ENCODE data around the gene DCTPP1.

DCTPP1 gene

DNA sequence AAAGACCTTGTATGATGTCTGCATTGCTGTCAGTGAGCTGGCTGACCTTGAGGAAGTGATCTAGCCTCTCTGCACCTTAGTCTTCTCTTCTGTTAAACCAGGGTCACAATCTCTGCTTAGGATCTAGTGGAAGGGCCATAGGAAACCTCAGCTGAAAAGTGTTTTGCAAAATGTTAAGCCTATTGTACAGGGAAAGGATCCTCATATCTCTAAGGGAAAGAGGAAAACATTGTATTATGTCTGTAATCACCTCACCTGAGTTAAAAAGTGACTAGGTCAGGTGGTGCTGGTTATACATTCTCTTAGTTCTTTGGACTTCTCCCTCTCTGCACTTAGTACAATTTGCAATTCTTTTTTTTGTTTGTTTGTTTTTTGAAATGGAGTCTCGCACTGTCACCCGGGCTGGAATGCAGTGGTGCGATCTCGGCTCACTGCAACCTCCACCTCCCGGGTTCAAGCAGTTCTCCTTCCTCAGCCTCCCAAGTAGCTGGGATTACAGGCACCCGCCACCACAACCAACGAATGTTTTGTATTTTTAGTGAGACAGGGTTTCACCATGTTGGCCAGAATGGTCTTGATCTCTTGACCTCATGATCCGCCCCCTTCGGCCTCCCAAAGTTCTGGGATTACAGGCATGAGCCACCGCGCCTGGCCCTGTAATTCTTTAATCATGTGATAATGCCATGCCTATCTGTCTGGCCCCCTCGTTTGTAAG lies 17.8 kb upstream of the DCTPP1 start:
- no peak for DNase-seq (ENCODE audit: low read depth in 4 of 4, low spot score in 1 of 4)

DNA sequence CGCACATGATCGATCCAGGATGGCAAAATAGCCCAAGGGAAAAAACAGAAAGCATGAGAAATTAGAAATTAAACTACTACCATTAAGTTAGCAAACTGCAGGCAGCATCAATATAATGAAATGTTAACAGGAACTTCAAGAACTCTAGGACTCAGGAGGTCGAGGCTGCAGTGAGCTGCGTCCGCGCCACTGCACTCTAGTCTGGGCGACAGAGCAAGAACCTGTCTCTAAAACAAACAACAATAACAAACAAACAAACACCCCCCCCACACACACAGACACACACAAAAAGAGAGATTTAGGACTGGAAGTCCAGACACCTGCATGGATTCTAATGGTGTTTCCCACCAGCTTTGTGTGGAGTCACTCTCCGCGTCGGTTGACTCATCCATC lies 16.4 kb upstream of the DCTPP1 start:
- no peak for DNase-seq (ENCODE audit: low read depth in 4 of 4, low spot score in 1 of 4)

DNA sequence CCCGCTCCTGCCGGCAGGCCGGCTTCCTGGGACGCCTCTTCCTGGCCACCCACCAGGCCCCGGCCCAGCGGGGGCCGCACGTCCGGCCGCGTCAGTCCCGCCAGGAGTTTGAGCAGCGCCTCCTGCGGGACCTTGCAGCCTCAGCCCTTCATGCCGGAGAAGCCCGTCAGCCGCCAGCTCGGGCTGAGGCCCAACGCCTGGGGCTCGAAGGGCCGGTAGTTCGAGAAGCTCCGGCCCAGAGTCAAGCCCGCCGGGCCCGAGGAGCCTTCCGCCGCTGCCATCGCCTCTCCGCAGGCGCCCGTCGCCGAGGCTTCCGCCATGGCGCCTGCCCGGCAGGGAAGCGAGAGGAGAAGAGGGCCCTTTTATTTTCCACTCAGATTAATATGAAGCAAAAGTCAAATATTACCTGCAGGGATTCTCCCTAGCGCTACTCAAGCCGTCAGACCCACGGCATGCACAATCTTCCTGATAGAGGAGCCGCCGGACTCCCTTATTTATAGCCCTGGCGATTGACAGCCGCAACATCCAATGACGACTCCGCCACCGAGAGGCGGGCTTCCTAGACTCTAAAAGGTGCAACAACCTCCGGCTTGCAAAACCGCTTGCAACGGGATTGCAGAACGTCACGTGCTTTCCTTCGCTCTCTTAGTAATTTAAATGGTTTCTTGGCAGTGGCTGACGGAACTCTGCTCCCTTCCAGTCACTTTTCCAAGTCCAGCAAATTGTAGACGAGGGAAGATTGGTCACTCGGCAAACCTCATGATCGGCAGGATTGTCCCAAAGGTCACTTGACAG lies 15.8 kb upstream of the DCTPP1 start, which contains the start of gene SEPHS2:
TSS of gene SEPHS2 (minus strand) at position 467 of the 795 bp plus-strand sequence. CDS start at position 320, 147 bp downstream.
- peak; percentile 73 to 93 (median 92) for DNase-seq (ENCODE audit: low read depth in 4 of 4, low spot score in 1 of 4)

DNA sequence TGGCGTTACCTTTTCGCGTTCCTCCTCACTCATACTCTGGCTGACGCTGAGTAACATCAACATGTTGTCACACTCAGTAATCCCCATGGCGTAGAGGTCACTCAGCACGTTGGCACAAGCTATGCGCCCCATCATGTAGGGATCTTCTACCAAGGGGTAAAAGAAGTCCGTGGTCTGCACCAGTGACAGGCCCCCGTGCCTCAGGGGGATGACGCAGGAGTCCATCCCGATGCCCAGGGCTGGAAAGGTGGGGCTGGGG lies 15.2 kb upstream of the DCTPP1 start:
- DNase-seq (ENCODE audit: low read depth in 4 of 4, low spot score in 1 of 4) = no peak

DNA sequence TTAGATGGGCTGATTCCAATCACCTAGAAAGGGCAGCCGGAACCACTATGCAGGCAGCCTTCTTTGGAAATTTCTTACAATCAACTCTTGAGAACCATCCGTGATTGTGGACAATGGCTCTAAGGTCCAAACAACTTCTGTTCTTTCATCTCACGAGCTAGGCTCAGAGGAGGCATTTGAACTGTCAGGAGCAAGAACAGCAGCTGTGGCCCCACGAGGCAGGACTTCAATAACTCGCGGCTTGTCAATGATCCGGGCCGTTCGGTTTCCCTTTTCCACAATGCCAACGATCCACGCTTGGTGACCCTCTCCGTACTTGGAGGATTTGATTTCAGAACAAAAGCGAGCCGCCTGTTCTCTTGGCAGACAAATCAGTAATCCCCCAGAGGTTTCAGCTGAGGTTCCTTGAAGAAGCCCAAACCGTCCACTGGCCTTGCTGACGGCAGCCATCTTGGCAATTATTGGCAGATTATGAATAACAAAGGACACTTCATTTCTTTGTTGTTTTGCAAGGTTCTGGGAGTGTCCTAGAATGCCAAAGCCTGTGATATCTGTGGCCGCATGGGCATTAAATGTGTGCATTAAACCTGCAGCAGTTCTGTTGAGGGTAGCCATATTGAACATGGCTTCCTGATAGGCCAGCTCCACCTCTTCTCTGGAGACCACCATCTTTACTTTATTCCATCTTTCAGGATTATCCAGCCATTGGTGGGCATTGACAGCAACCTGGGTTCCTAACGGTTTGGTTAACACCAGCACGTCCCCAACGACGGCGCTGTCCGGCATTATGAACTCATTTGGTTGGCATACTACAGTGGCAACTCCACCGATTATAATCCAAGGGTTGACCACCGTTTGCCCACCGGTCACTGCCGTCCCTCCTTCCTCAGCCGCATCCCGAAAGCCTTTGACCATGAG lies 14.7 kb upstream of the DCTPP1 start:
- DNase-seq (ENCODE audit: low read depth in 4 of 4, low spot score in 1 of 4) = no peak

DNA sequence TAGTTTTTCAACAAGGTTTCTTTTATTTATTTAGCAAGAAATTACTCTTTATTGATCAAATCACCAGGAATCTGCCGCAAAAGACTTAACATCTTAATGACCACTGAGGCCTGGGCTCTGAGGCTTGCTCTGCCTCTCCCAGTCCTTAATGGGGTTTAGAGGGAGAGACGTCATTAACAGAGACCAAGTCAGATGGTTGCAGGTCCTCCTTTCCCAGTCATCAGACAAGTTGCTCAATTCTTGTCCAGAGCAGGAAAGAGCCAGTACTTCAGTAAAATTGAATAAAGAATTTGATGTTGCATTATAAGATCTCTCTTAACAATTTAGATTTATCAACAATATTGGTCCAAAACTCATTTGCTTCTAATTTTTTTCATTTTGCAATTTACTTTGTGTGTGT lies 13.8 kb upstream of the DCTPP1 start:
- no peak for DNase-seq (ENCODE audit: low read depth in 4 of 4, low spot score in 1 of 4)

DNA sequence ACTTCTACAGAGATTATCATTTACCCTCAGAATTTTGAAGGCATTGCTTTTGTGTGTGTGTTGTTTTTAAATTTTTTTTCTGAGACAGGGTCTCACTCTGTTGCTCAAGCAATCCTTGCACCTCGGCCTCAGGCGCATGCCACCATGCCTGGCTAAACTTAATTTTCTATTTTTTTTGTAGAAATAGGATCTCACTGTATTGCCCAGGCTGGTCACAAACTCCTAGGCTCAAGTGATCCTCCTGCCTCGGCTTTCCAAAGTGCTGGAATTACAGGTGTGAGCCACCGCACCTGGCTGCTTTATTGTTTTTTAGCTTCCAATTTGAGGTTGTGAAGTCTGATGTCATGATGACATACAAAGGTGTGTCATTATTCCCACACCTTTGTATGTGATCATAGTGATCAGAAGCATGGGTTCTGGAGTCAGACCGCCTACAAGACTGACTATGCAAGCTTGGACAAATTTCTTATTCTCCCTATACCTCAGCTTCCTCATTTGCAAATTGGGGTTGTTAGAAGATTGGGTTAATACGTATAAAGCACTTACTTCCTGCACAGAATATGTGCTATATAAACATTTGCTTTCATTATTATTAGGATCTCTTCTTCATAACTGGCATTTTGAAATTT lies 10.0 kb upstream of the DCTPP1 start:
- no peak for DNase-seq (ENCODE audit: low read depth in 4 of 4, low spot score in 1 of 4)

DNA sequence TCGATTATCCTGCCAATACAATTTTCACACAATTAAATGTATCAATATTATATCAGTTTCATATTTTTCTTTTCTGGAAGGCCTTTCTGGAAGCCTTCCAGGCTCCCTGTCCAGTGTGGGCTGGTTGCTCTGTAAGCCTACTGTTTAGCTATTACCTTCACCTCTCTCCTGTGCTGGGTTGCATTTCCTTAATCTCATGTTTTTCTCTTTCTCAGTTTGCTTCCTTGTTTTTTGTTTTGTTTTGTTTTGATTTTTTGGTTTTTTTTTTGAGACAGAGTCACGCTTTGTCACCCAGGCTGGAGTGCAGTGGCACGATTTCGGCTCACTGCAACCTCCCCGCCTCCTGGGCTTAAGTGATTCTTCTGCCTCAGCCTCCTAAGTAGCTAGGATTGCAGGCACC lies 9.0 kb upstream of the DCTPP1 start:
- no peak for DNase-seq (ENCODE audit: low read depth in 4 of 4, low spot score in 1 of 4)

DNA sequence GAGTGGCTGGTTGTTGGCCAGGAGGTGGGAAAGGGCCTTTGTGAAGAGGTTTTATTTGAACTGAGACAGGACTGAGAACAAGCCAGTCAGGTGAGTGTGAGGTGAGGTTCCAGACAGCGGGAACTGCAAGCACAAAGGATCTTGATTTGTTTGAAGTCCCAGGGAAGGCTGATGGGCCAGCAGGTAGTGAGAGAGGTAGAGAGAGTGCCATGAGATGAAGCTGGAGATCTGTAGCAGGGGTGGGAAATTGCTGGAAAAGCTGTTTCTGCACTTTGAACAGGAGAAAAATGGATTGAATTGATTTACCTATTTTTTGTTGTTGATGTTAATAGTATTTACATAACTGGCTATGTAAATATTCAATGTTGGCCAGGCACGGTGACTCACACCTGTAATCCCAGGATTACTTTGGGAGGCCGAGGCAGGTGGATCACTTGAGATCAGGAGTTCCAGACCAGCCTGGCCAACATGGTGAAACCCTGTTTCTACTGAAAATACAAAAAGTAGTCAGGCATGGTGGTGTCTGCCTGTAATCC lies 7.7 kb upstream of the DCTPP1 start:
- DNase-seq (ENCODE audit: low read depth in 4 of 4, low spot score in 1 of 4) = no peak

DNA sequence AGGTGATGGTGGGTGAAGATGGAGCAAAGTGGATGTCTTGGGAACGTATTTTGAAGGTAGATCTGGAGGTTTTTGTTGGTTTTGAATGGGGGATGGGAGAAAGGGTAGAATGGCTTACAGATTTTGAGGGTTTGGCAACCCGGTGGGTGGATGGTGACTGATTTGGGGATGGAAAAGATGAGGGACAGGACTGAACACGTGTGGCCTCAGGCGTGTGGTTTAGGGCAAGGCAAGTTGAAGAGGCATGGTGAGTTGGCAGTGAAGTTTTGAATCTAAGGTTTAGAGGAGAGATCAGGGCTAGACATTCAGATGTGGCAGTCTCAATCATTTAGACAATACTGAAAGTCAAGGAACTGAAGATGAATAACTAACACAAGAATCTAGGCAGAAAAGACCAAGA lies 5.0 kb upstream of the DCTPP1 start:
- DNase-seq (ENCODE audit: low read depth in 4 of 4, low spot score in 1 of 4) = peak in 1 of 4 experiments; percentile 73

DNA sequence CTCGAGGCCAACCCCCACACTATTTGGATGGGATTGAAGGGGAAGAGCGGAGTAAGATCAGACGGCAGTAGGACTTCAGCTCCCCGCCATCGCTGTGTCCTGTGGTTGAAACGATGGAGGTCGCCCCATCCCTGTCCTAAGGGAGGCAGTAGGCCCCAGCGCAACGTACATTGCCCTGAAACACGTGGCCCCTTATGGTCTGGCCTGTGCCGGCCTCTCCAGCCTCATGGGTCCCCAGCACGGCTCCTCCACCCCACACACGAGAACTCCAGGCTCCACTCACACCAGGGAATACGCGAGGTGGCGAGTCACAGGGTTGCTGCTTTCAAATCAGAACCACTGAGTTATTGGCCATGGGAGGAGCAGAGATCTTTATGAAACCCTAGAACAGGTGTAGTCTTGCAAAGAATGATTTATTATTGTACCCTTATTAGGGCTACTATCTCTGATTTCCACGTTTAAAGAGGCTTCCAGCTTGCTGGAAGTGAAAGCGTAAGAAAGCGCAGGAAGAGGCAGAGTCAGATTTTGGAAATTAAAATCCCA lies 669 bp upstream of the DCTPP1 start:
- no peak for DNase-seq (ENCODE audit: low read depth in 4 of 4, low spot score in 1 of 4)

DNA sequence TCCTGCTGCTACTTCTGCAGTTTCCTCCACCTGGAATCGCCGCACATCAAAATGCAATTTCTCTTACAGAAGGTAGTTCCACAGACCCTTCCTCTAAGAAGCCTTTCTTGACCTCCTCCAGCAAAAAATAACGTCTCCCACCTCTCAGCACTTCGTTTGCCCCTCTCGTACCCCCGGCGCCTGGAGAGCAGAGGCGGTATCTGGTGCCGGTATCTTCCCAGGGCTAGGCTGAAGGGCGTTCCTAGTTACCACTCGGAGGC lies 482 bp downstream of the DCTPP1 start:
- DNase-seq (ENCODE audit: low read depth in 4 of 4, low spot score in 1 of 4) = no peak

DNA sequence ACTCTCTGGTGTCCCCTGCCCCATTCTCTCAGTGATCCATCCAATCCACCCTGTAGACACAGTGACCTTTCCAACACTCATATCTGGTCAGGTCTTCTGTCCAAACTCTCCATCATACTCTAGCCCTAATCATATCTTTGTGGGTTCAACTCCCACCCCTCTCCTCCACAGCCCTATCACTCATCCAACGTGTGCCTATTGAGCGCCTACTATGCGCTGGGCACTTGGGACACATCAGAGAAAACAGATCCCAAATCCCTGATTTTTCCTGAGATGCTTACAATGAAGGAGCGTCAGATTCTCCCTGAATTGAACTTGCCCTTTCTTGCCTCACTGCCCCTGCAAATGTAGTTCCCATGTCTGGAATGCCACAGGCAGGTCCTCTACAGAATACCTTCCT lies 1.8 kb downstream of the DCTPP1 start:
- DNase-seq (ENCODE audit: low read depth in 4 of 4, low spot score in 1 of 4) = no peak

DNA sequence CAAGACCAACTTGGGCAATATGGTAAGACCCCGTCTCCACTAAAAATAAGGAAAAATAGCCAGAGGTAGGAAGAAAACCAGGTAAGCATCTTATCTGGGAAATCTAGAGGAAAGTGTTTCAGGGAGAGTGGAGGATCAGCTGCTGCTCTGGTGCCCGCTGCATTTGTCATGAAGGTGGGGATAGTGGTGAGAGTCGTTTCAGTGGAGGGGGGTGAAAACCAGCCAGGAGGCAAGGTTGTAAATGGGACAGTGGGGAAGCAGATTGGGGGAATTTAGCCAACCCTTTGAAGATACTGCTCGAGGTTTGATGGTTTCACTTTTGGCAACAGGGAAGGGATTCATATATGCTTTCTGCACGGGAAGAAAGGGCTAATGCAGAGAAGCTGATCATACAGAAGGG lies 8.8 kb downstream of the DCTPP1 start:
- DNase-seq (ENCODE audit: low read depth in 4 of 4, low spot score in 1 of 4) = no peak

DNA sequence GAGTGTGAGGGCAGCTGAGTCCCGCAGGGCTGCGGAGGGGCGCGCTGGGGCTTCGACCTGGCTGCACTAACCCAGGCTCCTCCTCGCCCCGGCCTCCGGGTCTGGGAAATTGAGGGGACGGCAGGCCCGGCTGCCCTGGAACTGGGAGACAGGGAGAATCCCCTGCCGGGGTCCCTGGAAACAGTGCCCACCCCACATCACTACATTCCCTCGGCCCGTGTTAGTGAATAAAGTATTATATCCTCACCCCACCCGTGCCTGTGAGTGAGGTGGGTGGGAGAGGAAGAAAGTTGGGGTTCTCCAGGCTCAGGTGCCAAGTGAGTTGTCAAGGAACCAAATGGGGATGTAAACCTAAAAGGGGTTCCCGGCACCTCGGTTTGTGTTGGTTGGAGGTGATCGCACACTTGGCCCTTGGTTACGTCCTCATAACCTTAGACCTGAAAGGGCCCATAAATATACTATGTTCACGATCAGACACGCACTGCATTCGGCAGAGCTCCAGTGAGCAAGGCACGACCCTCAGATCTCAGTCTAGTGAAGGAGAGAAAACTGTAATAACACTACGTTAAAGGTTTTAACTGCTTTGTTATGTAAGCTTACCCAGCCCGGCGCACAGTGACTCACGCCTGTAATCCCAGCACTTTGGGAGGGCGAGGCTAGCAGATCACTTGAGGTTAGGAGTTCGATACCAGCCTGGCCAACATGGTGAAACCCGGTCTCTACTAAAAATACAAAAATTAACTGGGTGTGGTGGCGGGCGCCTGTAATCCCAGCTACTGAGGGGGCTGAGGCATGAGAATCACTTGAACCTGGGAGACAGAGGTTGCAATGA lies 11.3 kb downstream of the DCTPP1 start:
- no peak for DNase-seq (ENCODE audit: low read depth in 4 of 4, low spot score in 1 of 4)

DNA sequence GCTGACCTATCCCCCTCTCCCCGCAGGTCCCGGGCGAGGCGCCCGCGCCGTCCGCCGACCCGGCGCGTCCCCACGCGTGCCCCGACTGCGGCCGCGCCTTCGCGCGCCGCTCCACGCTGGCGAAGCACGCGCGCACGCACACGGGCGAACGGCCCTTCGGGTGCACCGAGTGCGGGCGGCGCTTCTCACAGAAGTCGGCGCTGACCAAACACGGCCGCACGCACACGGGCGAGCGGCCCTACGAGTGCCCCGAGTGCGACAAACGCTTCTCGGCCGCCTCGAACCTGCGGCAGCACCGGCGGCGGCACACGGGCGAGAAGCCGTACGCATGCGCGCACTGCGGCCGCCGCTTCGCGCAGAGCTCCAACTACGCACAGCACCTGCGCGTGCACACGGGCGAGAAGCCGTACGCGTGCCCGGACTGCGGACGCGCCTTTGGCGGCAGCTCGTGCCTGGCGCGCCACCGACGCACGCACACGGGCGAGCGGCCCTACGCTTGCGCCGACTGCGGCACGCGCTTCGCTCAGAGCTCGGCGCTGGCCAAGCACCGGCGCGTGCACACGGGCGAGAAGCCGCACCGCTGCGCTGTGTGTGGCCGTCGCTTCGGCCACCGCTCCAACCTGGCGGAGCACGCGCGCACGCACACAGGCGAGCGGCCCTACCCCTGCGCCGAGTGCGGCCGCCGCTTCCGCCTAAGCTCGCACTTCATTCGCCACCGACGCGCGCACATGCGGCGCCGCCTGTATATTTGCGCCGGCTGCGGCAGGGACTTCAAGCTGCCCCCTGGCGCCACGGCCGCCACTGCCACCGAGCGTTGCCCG lies 12.1 kb downstream of the DCTPP1 start:
- peak in 3 of 4 experiments; percentile 69 to 82 (median 79) for DNase-seq (ENCODE audit: low read depth in 4 of 4, low spot score in 1 of 4)

DNA sequence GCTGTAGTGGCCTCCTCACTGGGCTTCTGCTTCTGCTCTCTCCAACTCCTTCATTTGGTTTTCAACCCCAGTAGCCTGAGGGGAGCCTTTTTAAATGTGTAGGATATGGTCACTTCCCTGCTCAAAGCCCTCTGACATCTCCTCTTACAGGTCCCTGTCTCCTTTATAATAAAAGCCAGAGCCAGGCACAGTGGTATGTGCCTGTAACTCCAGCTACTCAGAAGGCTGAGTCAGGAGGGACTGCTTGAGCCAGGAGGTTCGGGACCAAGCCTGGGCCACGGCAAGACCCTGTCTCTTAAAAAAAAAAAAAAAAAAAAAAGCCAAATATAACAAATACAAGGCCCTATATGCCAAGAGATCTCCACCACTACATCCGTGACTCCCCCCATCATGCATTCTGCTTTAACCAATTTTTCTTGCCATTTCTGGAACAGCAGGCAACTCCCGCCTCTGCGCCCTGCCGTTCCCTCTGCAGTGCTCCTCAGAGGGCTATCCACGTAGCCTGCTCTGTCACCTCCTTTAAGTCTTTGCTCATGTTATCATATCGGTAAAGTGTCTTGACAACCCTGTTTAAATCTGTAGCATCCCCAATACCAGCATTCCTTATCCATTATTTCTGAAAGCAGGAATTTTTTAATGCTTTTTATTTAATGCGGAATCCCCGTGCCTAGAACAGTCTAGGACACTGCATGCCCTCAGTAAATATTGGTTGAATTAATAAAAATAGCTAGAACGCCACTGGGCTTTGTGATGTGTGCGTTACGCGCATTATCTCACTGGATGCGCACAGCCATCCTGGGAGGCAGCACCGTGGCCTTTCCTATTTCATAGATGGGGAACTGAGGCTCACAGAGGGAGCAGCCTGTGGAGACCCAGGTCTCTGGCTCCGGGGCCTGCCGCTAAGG lies 13.0 kb downstream of the DCTPP1 start:
- DNase-seq (ENCODE audit: low read depth in 4 of 4, low spot score in 1 of 4) = no peak

DNA sequence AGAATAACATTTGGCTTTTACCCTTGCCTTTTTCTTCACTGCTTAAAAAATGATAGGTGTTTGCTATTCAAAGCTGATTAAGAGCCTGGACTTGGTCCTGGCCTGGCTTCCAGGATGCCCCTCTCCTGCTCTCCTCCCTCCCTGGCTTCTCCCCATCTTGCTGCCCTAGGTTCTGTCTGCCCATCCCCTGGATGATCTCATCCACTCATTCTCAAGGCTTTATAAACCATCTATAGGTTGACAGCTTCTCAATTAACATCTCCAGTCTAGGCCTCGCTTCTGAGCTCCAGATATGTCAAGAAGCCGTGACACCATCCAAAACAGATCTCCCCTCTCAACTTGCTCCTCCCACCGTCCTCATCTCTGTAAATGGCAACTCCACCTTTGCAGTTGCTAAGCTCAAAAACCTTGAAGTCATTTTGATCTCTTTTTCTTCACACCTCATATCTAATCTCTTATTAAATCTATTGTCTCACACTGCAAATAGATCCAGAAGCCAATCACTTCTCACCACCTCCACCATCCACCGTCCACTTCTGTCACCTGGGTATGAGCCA lies 13.7 kb downstream of the DCTPP1 start:
- no peak for DNase-seq (ENCODE audit: low read depth in 4 of 4, low spot score in 1 of 4)
